NCI-H2171 treated with DMSO at 0.1 percent for 48 hours (cell line): Measurements from ENCODE around the gene CCDC106.

Experiments used
- DNase-seq: peaks from one replicate; lab custom pipeline; 2025; lab: John Stamatoyannopoulos, UW

CCDC106 gene

DNA sequence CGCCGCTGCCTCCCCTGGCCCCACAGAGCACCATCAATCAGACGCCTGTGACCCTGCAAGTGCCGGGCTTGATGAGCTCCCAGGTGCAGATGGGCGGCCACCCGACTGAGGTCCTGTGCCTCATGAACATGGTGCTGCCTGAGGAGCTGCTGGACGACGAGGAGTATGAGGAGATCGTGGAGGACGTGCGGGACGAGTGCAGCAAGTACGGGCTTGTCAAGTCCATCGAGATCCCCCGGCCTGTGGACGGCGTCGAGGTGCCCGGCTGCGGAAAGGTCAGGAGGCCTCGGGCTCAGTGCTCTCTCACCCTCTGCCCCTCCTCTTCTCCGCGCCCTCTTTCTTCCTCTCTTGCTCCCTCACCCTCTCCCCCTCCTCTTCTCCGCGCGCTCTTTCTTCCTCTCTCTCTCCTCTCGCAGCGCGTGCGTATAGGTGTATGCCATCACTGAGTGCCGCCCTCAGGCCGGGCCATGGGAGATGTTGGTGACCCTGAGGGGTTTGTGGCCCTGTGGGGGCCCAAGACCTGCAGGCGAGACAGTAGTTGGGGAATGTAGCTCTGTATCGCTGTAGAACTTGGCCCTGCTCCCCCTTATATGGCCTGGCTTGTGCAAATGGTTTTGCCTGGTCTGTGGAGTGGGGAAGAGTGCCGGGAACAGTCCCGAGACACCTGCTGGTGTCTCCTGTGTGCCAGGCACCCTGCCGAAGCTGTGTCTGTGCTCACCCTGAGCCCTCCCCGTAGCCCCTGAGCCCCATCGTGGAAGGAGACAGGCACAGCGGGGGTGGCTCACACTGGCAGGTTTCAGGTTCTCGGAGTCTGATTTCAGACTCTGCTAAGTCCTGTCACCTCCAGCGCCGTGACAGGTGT, 21.6 kb downstream of the CCDC106 start:
- DNase-seq, result no peak

GRCh38 chr19:55670280-55671053, 22.5 kb downstream of the CCDC106 start:
- no peak for DNase-seq

- DNase-seq, result no peak
Measured at GRCh38 chr19:55671054-55671378, 23.0 kb downstream of the CCDC106 start.

- no peak for DNase-seq
Measured at GRCh38 chr19:55672418-55672817, 24.4 kb downstream of the CCDC106 start.

- DNase-seq, result no peak
Measured at GRCh38 chr19:55673465-55673864, 25.5 kb downstream of the CCDC106 start.

GRCh38 chr19:55673889-55674288, 25.9 kb downstream of the CCDC106 start:
- DNase-seq, result no peak

DNA sequence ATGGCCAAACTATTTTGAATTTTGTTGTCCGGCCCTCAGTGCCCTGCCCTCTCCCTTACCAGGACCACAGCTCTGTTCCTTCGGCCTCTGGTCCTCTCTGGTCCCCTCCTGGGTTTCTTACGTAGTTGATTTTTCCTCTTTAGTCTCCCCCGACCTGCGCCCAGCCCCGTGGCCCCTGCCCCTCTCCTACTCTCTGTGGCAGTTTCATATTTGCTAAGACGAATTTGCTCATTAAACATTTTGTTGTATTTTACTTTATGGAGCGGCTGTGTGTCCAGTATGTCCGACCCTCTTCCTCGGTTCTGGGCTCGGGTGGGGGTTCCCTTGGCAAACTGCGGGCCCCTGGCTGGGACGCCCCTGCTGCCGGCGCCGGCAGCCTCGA, 26.4 kb downstream of the CCDC106 start:
- DNase-seq, result no peak

DNA sequence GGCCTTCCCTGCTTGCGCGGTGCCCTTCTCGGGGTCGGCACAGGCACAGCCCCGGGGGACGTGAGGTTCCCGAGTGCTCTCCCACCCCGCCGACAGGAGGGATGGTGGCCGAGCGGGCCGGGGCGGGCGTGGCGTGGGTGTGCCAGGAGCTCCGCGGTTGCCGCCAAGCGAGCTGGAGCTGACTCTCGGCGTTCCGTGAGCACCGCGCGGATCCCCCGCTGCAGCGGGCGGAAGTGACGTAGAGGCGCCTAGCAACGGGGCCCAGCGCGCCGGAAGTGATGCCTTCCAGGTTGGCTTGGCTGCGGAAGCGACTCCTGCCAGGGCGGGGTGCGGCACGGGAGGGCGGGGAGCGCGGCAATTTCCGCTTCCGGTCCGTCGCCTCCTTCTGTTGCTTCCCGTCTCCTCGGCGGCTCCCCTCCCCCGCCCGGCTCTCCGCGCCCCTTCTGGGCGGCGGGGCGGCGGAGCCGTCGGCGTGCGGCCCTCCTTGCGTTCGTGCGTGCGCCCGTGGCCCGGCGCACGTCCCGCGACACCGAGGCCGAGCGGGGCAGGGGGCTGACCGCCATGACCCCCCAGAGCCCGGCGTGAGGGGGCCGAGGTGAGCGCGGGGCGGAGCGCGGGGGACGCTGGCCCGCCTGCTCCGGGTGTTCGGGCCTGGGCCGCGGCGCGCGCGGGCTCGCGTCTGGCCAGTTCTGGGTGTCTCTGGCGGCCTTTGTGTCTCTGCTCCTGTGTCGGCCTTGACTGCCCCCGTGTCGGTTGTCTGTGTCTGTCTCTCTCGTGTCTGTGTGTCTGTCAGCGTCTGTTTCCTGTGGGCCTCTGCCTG, 27.0 kb downstream of the CCDC106 start, which contains the start of gene EPN1:
Gene EPN1, plus strand, starts transcription at position 386 of the 820 bp plus-strand sequence. CDS start 3,402 bp downstream, outside the sequence.
- DNase-seq, result peak; percentile 95

DNA sequence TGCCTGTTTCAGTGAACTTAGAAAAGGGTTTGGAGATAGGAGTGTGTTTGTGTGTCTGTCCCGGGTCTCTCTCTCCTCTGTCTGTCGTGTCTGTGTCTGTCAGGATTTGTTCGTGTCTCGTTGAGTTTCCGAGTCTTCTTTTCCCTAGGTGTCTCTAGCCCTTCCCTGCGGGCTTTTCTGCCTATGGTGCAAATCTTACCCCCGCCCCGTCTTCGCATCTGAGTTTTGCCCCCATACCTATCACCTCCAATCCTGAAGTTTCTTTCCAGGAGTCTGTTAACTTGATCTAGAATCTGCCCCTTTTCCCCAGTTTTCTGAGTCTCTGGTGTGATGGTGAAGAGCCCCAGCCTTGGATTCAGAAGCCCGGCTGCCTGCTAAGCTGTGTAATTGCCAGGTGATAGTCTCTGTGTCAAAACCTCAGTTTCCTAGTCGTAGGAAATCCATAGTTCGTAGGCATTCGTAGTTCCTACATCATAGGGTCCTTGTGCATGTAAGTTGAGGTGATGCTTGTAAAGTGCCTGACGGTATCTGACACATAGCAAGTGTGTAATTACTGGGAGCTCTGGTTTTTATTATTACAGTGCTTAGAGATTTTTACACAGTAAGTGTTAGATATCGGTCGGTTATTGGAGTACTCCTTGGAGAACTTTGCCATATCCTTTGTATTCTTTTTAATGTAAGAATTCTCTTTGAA, 27.8 kb downstream of the CCDC106 start:
- DNase-seq, result no peak

GRCh38 chr19:55676383-55676782, 28.4 kb downstream of the CCDC106 start:
- DNase-seq, result no peak

DNA sequence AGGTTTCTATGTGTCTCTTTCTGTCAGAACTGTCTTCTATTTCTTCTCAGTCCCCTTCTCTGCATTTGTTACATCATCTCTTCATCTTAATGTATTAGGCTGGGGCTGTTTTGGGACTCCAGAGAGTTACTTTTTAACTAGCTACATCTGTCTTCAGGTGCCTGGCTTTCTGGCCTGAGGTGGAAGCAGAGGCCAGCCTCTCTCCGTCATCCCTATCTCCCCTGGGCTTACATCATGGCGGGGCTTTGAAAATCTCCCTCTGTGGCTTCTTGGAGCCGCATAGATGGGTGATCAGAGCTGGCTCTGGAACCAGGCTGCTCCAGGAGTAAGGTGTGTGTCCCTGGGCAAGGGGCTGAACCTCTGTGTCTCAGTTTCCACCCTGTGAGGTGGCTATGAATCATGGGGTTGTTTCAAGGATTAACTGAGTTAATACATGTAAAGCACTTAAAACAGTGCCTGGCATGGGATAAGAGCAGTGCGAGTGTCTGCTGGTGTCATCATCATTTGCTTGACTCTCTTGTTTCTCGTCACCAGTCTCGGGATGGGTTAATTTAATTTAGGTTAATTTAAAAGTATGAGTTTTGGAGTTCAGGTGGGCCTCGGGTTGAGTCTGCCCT, 29.0 kb downstream of the CCDC106 start:
- DNase-seq, result no peak

DNA sequence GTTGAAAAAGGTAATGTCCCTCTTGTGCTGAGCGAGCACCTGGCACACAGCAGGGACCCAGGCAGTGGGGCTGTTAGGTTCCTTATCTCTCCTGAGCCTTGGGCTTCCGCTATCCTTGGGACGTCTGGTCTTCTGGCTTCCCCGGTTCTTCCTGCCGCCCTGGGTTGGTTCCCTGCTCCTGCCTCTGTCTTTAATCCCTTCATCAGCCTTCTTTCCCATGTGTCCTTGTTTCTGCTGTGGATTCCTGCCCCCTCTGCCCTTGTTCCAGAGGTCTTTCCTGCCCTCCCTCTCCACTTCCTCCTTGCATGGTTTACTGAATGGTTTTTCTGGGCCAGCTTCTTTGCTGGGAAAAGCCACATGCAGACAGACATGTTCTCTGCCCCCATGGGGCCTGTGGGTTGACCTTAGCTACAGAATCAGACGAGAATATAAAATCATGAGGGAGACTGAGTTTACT, 29.6 kb downstream of the CCDC106 start:
- no peak for DNase-seq

- DNase-seq, result no peak
Measured at GRCh38 chr19:55678121-55678671, 30.2 kb downstream of the CCDC106 start.

GRCh38 chr19:55679343-55680257, 31.6 kb downstream of the CCDC106 start:
- no peak for DNase-seq

DNA sequence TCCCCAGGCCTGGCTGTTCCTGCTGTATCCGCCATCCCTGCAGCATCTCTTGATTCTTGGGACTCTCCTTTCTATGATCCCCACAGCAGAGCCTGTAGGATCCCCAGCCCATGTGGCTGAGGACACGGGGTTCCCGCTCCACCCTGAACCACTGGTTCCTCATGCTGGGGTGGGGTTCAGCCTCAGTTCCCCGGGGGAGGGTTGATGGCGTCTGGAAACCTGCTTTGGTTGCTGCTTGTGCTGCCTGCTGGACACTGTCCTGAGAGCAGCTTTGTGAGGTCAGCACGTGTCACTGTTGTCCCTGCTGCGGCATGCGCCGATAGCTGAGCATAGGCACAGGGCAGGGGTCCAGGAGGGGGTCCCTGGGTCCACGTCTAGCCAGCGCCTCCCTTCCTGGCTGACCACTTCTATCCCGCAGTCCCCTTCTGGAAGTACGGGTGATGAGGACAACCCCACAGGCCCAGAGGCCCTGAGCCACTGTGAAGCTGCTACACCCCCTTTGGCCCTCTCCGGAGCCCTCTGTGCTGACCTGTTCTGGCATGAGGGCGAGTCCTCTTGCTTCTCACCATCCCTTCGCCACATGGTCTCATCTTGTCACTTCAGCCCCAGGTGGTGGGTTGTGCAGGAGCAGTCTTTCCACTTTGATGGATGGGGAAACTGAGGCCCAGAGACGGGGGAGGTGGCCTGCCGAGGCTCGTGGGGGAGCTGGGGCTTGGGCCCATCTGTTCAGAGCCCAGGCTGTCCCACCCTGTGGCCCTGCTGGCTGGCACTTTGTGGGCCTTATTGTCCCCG, 32.5 kb downstream of the CCDC106 start:
- no peak for DNase-seq

DNA sequence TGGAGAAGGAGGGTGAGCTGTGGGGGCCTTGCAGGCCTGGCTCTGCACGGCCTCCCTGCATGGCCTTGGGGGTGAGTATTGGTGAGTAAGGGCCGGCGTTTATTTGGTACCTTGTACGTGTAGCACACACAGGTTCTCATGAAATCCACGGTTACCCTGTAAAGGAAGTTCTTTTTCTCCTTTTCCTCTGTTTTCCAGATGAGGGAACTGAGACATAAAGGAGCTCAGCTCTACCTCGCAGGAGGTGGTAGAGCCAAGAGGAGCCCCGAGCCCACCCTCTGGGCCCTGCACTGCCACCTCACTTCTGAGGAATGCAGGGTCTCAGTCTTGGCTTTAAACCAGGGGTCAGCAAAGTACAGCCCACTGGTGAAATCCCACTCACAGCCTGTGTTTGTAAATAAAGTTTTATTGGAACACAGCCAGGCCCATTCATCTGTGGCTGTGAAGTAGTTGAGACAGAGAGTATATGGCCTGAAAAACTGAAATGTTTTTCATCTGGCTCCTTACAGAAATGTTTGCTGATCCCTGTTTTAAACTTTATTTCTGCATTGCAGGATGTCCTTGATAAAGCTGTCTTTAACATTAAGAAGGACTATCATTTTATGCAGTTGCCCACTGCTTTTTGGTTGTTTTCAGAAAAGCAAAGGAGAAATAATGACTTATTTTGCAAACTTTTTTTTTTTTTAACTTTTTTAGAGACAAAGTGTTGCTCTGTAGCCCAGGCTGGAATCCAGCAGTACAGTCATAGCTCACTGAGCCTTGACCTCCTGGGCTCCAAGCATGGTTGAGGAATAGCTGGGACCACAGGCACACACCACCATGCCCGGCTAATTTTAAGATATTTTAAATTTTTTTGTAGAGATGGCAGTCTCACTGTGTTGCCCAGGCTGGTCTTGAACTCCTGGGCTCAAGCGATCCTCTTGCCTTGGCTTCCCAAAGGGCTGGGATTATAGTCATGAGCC, 33.4 kb downstream of the CCDC106 start:
- DNase-seq, result no peak

- DNase-seq, result no peak
Measured at GRCh38 chr19:55683449-55684261, 35.6 kb downstream of the CCDC106 start.
